Measurements from ENCODE around the gene HABP4. TPM values are rescaled to one million over a fixed set of nuclear protein-coding genes. Genes with fewer than 3 reads are reported as not detected.
A peak's percentile ranks its signal among the peaks of the same experiment; 100 is the strongest.

HABP4 gene
- total and polyA plus RNA-seq, 9 of the 15 experiments (the other 6 are each of a cell fraction or from before 2014, with no cell fraction given), result 0.38 to 2.4 (median 1.9) TPM

DNA sequence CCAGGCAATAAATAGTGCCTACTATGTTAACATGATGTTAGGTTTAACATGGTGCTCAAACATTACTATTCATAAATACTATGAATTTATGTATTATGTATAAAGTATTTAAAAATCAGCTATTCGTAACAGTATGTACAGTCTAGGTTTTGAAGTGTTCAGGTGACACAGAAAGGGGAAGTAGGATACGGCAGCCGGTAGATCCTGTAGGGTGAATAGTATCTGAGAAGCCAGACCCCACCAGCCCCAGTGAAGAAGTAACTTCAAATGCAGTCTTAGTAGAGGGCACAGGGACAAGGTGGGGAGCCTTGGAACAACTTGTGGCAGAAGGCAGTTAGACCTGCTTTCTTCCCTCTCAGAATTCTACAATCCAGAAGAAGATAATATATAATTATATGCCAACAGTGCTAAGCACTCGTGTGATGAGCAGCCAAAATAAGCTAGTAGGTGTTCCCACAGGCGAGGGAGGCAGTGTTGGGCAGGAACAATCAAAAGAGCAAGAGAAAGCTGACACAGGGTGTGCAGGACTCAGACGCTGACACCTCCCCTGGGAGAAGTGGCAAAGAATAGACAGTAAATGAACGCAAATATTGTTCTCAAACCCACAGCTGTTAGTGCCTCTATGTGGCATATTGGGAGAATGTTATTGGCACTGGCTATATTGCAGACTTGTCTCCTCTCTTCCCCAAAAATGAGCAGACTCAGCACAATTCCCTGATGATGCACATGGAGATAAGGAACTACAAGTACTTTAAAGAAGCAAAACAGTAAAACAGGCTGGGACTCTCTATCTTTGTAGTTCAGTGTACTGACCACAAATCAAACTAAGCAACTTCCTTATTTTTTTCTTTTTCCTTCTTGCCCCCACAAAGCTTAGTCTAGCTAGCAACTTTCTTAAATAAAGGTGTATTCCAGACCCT lies 36.4 kb upstream of the HABP4 start (continued):
- TF ChIP-seq, protein P1, sequence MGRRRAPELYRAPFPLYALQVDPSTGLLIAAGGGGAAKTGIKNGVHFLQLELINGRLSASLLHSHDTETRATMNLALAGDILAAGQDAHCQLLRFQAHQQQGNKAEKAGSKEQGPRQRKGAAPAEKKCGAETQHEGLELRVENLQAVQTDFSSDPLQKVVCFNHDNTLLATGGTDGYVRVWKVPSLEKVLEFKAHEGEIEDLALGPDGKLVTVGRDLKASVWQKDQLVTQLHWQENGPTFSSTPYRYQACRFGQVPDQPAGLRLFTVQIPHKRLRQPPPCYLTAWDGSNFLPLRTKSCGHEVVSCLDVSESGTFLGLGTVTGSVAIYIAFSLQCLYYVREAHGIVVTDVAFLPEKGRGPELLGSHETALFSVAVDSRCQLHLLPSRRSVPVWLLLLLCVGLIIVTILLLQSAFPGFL (CRISPR knock-in tag; IDR thresholded peaks at IDR 0.05), result no peak
- peak; percentile 80 for TF ChIP-seq SPI1 (IDR thresholded peaks at IDR 0.05; ENCODE audit: borderline replicate concordance, low read depth, low read length)
- TF ChIP-seq CREM (IDR thresholded peaks at IDR 0.05; ENCODE audit: low read depth), result no peak
- no peak for TF ChIP-seq ZNF57 (CRISPR knock-in tag; IDR thresholded peaks at IDR 0.05)
- TF ChIP-seq, protein P2, sequence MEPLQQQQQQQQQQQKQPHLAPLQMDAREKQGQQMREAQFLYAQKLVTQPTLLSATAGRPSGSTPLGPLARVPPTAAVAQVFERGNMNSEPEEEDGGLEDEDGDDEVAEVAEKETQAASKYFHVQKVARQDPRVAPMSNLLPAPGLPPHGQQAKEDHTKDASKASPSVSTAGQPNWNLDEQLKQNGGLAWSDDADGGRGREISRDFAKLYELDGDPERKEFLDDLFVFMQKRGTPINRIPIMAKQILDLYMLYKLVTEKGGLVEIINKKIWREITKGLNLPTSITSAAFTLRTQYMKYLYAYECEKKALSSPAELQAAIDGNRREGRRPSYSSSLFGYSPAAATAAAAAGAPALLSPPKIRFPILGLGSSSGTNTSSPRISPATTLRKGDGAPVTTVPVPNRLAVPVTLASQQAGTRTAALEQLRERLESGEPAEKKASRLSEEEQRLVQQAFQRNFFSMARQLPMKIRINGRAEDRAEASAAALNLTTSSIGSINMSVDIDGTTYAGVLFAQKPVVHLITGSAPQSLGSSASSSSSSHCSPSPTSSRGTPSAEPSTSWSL (CRISPR knock-in tag; IDR thresholded peaks at IDR 0.05; ENCODE audit: borderline replicate concordance), result no peak
- TF ChIP-seq ZKSCAN8 (CRISPR knock-in tag; IDR thresholded peaks at IDR 0.05), result no peak
- TF ChIP-seq ZFP91 (CRISPR knock-in tag; IDR thresholded peaks at IDR 0.05), result no peak
- TF ChIP-seq MEIS2 (IDR thresholded peaks at IDR 0.05; ENCODE audit: partially characterized antibody), result peak; percentile 47
- TF ChIP-seq MECOM (CRISPR knock-in tag; IDR thresholded peaks at IDR 0.05), result no peak
- TF ChIP-seq ARID1B (IDR thresholded peaks at IDR 0.05), result peak; percentile 54; the same call in 1 of the 2 replicates
- no peak for TF ChIP-seq HCFC1 (IDR thresholded peaks at IDR 0.05; ENCODE audit: low read depth, low read length)
- TF ChIP-seq RBM15 (IDR thresholded peaks at IDR 0.05; ENCODE audit: insufficient read depth, low read length), result no peak
- no peak for TF ChIP-seq TCF7L2 (IDR thresholded peaks at IDR 0.05; ENCODE audit: low read depth, low read length)
- TF ChIP-seq PYGO2 (tag; IDR thresholded peaks at IDR 0.05), result no peak
- no peak for TF ChIP-seq ZNF780A (CRISPR knock-in tag; IDR thresholded peaks at IDR 0.05)
- peak; percentile 48; the same call in 1 of the 2 replicates for TF ChIP-seq SOX6 (IDR thresholded peaks at IDR 0.05)
- TF ChIP-seq ZNF274 (IDR thresholded peaks at IDR 0.05; ENCODE audit: borderline replicate concordance, low read depth, low read length), result no peak
- TF ChIP-seq GATAD2A (IDR thresholded peaks at IDR 0.05), result no peak
- TF ChIP-seq CREB5 (CRISPR knock-in tag; IDR thresholded peaks at IDR 0.05), result no peak
- TF ChIP-seq ZNF444 (CRISPR knock-in tag; IDR thresholded peaks at IDR 0.05), result no peak
- TF ChIP-seq ZC3H4 (CRISPR knock-in tag; IDR thresholded peaks at IDR 0.05; ENCODE audit: borderline replicate concordance), result no peak
- TF ChIP-seq U2AF1 (optimal IDR thresholded peaks at IDR 0.05; ENCODE audit: low read depth, low read length), result no peak
- TF ChIP-seq STAG1 (CRISPR knock-in tag; IDR thresholded peaks at IDR 0.05; ENCODE audit: borderline replicate concordance), result no peak
- TF ChIP-seq ZNF436 (CRISPR knock-in tag; IDR thresholded peaks at IDR 0.05), result no peak
